GDM1 (cell line): ENCODE measurements around the gene FAM20C.

ENCODE experiments used
- DNase-seq: peaks from one replicate; lab custom pipeline; 2025; lab: John Stamatoyannopoulos, UW

The FAM20C gene

DNA sequence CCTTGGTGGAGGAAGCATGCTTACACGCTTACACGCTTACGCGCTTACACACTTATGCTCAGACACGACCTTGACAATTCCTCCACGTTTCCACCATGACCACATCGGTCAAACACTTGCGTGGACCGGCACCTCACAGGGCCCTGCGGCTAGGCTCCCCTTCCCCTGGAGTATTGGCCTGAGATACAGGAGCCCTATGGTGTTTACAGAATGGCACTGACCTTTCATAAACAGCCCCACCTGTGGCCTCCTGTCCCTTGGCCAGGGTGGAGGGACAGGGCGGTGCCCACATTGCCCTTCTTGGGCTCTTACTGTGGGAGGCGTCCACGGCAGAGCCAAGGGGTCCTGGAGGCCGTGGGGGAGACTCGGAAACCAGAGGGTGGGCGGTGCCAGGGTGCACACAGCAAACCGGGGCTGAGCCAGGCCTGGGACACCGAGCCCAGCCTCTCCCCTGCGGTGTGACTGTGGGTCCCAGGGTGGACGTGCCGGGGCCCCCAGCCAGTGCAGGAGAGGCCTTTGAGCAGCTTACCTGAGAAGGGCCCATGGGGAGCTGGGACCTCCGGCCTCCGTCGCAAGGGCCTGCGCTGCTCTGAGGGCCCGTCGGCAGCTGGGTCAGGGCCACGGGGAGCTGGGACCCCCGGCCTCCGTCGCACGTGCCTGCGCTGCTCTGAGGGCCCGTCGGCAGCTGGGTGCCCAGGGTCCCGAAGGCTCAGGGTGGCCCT is 53.4 kb downstream of the FAM20C start:
- DNase-seq = no peak

DNA sequence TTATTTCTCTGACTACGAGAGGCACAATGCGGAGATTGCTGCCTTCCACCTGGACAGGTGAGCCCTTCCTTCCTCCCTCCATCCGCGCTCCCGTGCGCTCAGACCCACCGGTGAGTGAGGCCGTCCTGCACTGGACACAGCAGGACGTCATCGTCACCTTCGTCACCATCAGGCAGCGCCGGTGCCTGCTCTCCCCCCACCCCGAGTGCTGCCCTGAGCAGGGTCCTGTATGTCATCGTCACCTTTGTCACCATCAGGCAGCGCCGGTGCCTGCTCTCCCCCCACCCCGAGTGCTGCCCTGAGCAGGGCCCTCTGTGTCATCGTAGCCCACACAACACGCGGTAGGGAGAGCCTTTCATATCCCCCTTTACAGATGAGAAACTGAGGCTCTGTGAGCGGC is 54.1 kb downstream of the FAM20C start:
- DNase-seq = no peak

DNA sequence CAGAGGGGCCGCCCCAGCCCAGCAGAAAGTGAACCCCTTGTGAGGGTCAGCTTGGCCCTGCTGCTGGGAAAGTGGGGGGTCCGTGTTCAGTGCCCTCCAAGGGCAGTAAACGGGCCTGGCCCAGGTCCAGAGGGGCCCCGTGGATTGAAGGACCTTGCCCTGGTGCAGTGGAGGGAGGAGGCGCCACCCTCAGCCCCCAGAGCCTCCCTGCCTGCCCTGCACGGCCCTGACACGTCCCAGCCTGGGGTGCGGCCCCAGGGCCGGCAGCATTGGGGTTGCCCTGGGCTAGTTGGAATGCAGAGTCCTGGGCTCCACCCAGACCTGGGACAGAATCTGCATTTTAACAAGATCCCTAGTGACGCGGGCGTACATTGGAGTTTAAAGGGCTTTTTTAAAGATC is 54.8 kb downstream of the FAM20C start:
- no peak for DNase-seq

DNA sequence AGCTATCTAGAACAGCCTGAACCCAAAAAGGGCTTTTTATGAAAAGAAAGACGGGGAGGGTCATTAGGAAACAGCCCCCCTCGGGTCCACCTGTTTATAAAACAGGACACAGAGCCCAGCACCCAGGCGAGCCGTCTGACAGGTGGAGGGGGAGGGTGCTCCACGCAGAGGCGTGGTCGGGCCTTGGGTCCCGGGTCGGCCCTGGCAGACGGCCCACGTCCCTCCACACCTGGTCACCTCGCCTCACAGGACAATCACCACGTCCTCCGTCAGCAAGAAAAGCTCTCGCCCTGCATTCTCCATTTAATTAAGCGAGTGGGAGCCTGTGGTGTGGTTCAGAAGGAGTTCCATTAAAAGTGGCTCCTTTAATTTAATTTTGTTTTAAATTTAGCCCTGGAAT is 55.3 kb downstream of the FAM20C start:
- DNase-seq = no peak

DNA sequence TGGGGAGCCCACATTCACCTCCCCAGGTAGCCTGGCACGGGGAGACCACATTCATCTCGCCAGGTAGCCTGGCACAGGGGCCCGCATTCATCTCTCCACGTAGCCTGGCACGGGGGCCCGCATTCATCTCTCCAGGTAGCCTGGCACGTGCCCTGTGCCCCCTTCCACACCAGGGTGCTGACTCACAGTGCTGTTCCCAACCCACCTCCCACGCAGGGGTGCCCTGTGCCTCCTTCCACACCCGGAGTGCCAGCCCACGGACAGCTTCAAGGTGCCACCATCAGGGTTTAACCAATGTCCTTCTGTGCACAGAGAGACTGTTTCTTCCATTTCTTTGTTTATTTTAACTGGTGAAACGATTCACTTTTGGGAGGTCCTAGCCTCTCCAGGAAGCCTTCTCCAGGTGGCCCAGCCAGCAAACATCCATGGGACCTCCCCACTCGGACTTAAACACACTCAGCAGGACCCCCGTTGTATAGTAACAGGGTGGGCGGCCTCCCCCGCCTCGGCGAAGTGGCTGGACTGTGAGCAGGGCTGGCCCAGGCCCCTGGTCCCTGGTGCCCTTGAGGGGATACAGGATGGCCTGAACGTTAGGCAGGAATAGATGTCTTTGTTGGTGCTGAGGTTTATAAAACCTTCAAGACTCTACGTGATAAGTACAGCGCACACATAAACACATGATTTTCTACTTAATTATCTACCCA is 56.5 kb downstream of the FAM20C start:
- DNase-seq = no peak

DNA sequence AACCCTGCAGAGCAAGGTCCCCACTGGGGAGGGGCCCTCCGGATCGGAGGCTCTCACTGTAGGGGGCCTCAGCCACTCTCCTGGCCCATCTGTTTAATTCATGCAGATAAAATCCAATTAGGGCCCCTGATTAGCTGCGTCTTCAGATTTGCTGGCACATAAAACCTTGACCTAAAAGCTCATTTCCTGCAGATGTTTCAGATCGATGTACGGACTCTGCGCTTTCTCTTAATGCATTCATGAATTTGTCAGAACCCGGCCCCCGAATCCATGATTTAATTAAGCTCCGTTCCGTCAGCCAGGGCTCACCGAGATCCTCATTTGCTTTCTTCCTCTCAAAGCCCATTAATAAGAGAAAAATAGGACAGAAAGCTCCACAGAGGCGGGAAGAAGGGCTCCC is 57.6 kb downstream of the FAM20C start:
- no peak for DNase-seq

DNA sequence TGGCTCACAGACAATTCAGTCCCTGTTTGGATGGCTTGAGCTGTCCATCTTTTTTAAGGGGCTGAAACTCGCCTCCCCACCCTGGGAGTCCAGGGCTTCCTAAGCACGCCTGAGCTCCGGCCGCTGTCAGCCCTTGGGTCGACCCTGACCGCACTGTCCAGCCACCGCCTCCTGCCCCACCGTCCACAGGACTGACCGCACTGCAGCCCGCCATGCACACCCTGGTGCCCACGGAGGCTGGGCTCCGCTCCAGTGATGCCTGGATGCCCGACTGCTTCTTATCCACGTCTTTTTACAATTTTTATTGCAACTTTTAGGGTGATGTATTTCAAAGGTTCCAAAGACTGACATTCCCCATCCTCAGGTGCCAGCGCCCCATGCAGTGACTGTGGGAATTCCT is 58.2 kb downstream of the FAM20C start:
- DNase-seq = no peak

DNA sequence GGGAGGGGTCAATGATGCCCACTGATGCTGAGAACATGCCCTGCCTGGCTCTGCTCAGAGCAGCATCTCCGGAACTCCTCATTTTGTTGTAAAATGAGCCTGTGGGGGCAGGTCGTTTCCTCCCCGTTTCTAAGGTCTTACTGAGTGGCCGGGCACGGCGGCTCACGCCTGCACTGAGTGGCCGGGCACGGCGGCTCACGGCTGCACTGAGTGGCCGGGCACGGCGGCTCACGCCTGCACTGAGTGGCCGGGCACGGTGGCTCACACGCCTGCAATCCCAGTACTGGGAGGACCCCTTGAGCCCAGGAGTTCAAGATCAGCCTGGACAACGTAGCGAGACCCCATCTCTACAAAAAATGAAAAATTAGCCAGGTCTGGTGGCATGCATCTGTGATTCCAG is 58.6 kb downstream of the FAM20C start:
- no peak for DNase-seq

DNA sequence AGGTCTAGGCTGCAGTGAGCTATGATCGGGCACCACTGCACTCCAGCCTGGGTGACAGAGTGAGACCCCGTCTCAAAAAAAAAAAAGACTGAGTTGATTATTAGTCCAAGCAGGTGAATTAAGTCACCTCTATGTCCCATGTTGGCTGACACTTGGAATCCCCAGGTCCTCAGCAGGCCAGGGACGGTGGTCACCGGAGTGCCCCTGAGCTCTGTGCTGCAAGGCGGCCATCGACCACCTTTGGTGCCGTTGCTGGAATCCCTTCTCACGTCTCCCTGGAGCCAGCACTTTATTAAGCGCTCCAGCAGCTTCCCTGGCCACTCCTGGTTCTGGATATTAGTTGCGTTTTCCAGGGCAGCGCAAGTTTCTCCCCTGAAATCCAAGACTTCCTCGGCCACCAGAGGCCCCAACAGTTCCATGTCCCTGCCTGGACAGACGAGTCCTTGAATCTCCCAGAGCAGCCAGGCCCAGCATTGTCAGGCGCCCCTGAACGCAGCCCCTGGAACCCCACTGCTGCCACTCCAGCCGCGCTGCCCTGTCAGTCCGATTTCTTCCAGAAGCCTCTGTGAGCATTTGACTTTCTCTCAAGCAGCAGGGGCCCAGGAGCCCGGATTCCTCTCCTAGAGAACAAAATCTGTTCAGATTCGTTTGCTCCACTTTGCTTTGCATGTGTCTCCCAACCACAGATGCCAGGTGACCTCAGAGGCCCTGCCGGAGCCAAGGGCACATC is 59.2 kb downstream of the FAM20C start:
- no peak for DNase-seq

DNA sequence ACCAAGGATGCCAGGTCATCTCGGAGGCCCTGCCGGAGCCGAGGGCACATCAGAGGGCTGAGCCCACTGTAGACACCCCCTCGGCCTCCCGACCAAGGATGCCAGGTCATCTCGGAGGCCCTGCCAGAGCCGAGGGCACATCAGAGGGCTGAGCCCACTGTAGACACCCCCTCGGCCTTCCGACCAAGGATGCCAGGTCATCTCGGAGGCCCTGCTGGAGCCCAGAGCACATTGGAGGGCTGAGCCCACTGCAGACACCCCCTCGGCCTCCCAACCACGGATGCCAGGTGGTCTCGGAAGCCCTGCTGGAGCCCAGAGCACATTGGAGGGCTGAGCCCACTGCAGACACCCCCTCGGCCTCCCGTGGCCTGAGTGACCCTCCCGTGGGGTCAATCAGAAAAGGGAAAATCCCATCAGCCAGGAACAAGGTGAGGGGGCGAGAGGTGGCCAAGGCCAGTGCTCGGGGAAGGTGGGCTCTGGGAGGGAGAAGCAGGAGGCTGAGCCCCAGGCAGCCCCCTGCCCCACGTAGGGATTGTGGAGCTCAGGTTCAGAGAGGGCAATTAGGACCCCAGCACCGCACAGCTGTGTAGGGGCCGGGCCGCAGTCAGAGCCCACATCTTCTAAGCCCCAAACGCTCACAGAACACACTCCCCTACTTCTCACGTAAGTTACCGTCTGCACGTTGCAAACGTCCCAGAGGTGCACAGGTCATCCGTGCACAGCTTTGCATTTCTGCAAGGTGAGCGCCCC is 60.0 kb downstream of the FAM20C start:
- DNase-seq = no peak

DNA sequence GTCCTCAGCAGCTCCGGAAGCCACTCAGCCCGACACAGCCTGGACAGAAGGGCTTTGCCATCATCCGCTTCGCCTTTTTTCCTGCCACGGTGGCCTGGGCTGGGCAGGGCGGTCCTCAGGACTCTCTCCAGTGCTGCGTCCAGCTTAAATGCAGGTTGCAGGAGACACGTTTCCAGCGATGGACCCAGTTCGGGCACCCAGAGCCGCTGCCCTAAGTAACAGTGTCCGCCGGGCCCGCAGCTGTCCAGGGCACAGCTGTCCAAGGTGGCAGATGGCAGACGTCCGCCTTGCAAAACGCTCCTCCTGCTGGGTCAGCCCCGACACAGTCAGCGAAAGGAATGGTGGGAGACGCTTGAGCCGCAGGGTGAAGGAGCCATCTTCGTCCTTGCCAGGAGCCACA is 60.6 kb downstream of the FAM20C start:
- DNase-seq = no peak

DNA sequence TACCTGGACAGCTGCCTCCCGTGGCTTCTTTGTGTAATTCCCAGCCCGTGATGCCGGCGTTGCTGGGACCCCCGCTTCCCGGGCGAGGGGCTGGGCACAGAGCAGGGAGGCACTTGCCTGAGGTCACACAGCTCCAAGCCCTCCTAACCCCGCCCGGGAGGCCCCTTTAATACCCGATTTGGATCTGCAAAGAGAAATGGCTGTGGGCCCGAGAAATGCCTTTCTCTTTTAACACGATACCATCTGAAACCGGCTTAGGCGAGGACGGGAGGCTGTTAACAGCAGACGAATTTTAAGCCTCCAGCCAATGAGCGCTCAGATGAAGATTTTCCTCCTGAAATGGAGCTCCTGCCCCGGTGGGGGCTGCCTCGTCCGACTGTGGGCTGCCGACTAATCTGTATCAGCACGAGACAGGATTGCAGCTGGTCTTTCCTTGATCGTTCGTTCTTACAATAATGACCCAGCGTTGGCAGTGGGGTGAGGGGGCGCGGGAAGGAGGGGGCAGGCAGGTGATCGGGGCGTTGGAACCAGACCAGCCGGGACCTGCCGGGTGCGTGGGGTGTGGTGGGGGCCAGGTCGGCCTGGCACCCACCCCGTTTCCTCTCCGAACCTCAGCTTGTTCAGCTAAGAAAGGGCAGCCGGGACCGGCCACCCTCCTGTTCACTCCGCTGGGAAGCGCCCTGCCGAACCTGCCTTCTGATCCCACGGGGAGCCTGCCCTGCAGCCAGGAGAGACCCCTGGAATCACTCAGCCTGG is 61.4 kb downstream of the FAM20C start:
- no peak for DNase-seq

DNA sequence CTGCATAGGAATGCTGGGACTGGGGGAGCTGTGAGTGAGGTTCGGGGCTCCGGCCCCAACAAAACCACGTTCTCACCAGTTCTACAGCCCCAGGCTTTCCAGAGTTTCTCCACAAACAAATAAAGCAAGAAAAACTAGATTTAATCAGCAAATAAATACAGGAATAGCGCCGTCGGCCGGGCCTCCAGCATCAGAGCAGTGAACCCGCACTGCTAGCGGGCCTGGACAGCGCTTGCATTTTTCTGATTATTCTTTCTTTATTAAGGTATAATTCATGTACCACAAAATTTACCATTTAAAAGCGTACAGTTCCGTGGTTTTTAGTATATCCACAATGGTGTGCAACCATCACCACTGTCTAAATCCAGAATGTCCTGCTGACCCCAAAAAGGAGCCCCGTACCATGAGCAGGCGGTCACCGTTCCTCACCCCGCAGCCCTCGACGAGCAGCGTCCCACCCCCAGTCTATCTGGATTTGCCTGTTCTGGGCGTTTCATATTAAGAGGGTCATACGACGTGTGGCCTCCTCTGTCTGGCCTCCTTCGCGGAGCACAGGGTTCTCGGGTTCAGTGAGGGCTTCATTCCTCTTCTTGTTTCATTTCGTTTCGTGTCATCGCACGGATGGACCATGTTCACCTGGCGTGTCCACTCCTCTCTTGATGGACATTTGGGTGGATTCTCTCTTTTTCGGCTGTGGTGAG is 62.1 kb downstream of the FAM20C start:
- DNase-seq = no peak

DNA sequence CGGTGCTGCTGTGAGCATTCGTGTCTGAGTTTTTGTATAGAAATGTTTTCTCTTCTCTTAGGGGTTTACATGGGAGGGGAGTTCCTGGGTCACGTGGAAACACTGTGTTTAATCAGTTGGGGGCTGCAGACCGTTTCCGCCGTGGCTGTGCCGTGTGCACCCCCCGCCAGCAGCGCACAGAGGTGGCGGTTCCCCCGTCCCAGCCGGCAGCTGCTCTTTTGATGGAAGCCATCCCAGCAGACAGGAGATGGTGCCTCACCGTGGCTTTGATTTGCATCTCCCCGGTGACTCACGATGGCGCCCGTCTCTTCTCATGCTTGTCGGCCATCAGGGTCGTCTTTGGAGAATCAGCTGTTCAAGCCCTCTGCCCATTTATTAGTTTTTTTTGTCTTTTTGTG is 62.7 kb downstream of the FAM20C start:
- DNase-seq = no peak

DNA sequence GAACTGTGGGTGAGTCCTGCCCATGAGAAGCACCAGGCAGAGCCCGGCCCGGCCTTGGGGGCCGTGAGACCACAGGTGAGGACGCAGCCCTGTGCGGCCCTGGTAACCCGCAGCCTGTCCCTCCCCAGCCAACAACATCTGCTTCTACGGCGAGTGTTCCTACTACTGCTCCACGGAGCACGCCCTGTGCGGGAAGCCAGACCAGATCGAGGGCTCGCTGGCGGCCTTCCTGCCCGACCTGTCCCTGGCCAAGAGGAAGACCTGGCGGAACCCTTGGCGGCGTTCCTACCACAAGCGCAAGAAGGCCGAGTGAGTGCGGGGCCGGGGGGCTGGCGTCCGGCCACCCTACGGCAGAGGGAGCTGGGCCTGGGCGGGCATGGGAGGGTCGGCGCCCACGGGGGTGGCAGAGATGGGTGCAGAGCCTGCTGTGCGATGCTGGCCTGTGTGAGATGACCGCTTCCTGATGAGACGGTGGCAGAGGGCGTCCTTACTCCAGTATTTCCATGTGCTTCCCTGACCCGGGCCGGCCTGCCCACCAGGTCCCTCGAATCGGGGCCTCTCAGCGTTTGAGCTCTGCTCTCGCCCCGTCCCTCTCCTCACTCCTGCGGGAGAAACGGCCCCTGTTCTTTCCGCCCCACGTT is 63.5 kb downstream of the FAM20C start:
- no peak for DNase-seq

DNA sequence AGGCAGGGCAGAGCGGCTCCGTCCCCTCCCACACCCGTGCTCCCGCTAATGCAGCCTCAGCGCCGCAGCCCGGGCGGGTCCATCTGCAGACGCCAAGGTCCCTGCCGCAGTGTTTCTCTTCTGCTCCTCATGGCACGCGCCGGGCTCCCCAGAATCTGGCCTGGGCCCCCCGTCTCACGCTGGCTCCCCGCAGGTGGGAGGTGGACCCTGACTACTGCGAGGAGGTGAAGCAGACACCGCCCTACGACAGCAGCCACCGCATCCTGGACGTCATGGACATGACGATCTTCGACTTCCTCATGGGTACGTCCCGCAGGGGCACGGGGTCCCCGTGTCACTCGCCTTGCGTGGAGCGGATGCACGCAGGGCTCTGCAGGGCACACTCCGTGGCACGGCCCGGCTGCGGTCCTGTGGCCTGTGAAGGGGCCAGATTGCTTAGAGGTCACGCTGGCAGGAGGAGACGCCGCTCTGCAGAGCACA is 64.1 kb downstream of the FAM20C start:
- DNase-seq = no peak

DNA sequence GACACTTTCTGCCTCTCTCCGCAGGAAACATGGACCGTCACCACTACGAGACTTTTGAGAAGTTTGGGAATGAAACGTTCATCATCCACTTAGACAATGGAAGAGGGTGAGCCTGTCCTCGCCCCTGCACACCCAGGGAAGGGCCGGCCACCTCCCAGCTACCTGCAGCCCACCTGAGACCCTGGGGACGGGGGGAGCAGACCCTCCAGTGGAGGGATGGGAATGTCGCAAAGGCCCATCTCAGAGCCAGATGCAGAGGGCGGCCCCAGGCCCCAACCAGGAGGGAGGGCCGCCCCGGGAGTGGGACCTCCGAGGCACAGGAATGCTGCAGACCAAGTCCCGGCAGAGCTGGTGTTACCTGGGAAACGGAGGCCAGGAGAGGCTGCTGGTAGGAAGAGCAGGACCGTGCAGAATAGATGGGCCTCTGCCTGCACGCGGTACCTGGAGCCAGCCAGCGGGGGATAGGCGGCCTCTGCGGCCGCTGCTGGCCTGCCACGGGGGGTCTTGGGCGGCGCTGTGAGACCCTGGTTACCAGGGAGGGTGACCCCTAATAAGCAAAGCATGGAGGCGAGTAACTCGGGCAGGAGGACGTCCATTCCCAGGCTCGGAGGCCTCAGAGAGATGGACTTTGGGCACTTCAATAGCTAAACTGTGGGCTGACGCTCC is 64.7 kb downstream of the FAM20C start:
- DNase-seq = no peak

DNA sequence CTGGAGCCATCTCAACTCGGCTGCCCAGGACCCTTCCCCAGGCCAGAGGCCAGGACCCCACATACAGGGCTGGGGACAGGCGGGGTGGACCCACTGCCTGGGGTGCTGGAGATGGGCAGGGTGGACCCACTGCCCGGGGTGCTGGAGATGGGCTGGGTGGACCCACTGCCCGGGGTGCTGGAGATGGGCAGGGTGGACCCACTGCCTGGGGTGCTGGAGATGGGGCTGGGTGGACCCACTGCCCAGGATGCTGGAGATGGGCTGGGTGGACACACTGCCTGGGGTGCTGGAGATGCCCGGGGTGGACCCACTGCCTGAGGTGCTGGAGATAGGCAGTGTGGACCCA is 65.2 kb downstream of the FAM20C start:
- DNase-seq = no peak

DNA sequence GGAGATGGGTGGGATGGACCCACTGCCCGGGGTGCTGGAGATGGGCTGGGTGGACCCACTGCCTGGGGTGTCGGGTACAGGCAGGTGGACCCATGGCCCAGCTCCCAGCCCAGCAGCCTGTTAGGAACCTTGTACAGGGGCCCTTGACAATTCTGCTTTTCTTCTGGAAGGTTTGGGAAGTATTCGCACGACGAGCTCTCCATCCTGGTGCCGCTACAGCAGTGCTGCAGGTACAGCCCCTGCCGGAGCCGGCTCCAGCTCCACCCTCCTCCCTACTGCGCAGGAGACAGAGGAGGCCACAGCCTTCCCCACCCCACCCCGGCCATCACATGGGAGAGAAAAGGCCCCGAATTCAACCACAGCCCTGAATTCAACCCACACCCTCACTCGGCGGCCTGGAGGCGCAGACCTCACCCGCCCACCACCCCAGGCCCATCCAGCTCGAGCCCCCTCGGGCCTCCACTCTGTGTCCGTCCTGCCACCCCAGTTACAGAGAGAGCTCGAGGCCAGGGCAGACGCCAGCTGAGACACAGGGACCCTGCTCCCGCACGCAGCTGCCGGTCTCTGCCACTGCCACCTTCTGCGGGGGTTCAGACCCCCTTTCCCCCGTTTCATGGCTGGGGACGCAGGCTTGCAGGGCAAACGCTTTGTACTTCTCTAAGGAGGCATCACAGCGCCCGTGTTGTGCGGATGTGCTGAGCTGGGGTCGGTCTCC is 66.3 kb downstream of the FAM20C start:
- DNase-seq = no peak

DNA sequence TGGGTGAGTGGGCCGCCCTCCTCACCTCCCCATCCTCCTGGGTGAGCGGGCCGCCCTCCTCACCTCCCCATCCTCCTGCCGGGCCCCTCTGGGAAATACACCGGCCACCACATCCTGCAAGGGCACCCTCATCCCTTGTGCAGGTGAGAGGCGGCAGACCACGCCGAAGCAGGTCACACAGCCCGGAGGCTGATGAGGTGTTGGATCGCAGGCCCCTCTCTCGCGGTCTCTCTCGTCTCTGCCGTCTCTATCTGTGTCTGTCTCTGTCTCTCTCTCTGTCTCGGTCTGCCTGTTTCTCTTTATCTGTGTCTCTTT is 66.8 kb downstream of the FAM20C start:
- DNase-seq = no peak
